A549 (cell line): Measurements from ENCODE around the gene PMPCA. TPM values are rescaled to one million over a fixed set of nuclear protein-coding genes. Genes with fewer than 3 reads are reported as not detected.

ENCODE experiments used
- ATAC-seq, 2 experiments: fragments of 200-7000 bp in 1 of 2; fragments of >200 bp in 1 of 2; cut with Nextera tagmentation in 1 of 2; cut with Tn5 transposase in 1 of 2; 3 replicates each; pipeline versions ENCODE4 v1.8.0 to v1.9.1; 2018 to 2020; ENCODE audit warnings: mild to moderate bottlenecking in 1 of 2, moderate library complexity in 1 of 2
- CTCF ChIA-PET: fragments of 300-600 bp; sonication (Branson Sonifier 250); formaldehyde crosslinking; extraction: SDS; loops from one replicate; lab custom pipeline; 2021; ENCODE audit warnings: antibody characterized with exemption, inconsistent platforms; lab: Yijun Ruan, JAX
- POLR2A ChIA-PET: fragments of 350-600 bp; formaldehyde crosslinking; extraction: SDS; loops from one replicate; lab custom pipeline; 2021; ENCODE audit warnings: antibody characterized with exemption, inconsistent platforms; lab: Yijun Ruan, JAX
- DNase-seq, 2 experiments: peaks; one replicate each; pipeline versions ENCODE4 v3.0.0 to v3.0.0-alpha.2; 2011 to 2016; ENCODE audit warnings: low read depth in 1 of 2, low spot score in 1 of 2
- FAIRE-seq: peaks from 2 replicates; lab custom pipeline; 2011; peaks lifted over from hg19 to GRCh38; lab: Jason Lieb, UNC
- H3K27ac ChIP-seq, 2 experiments: fragments of >200 bp; sonication (Bioruptor Twin); formaldehyde crosslinking; 3 replicates each; pipeline ENCODE4 v1.5.1; 2016 to 2017
- H3K4me1 ChIP-seq: fragments of >200 bp; sonication (Bioruptor Twin); formaldehyde crosslinking; 3 replicates; pipeline ENCODE4 v1.6.1; 2016
- H3K4me2 ChIP-seq: fragments of >200 bp; sonication (Bioruptor Twin); formaldehyde crosslinking; 3 replicates; pipeline ENCODE4 v1.6.1; 2016
- H3K4me3 ChIP-seq: fragments of >200 bp; sonication (Bioruptor Twin); formaldehyde crosslinking; 3 replicates; pipeline ENCODE4 v1.5.1; 2016
- H3K9me3 ChIP-seq: fragments of >200 bp; sonication (Bioruptor Twin); formaldehyde crosslinking; 3 replicates; pipeline ENCODE4 v1.6.1; 2016
- CEBPB ChIP-seq, 2 experiments: fragments of >200 bp in 1 of 2; sonication (Bioruptor Twin) in 1 of 2; formaldehyde crosslinking in 1 of 2; IDR thresholded peaks; 2 replicates each; pipeline ENCODE4 v1.6.1; 2012 to 2016
- CHD4 ChIP-seq: fragments of 200-600 bp; sonication (generic); IDR thresholded peaks from 2 replicates; pipeline ENCODE4 v1.6.1; 2016; ENCODE audit warnings: antibody characterized with exemption, mild to moderate bottlenecking, borderline replicate concordance
- EHF ChIP-seq: fragments of 250-450 bp; sonication (Bioruptor Pico); IDR thresholded peaks from 2 replicates; pipeline ENCODE4 v1.5.0; 2020; ENCODE audit warnings: mild to moderate bottlenecking
- ESRRA ChIP-seq: fragments of 150-350 bp; IDR thresholded peaks from 2 replicates; pipeline ENCODE4 v1.6.1; 2014; ENCODE audit warnings: mild to moderate bottlenecking, low read length, borderline replicate concordance
- HEYL ChIP-seq: fragments of 250-450 bp; sonication (Bioruptor Pico); IDR thresholded peaks from 2 replicates; pipeline ENCODE4 v1.8.0; 2021; ENCODE audit warnings: mild to moderate bottlenecking, moderate library complexity
- HOXA7 ChIP-seq: fragments of 250-450 bp; sonication (Bioruptor Pico); IDR thresholded peaks from 2 replicates; pipeline ENCODE4 v1.5.0; 2020; ENCODE audit warnings: mild to moderate bottlenecking, moderate library complexity
- HOXB13 ChIP-seq: fragments of 250-450 bp; sonication (Bioruptor Pico); IDR thresholded peaks from 2 replicates; pipeline ENCODE4 v1.5.0; 2020; ENCODE audit warnings: low read depth, mild to moderate bottlenecking, moderate library complexity
- HOXB5 ChIP-seq: fragments of 250-450 bp; sonication (Bioruptor Pico); IDR thresholded peaks from 2 replicates; pipeline ENCODE4 v1.5.0; 2020; ENCODE audit warnings: mild to moderate bottlenecking, moderate library complexity
- JUN ChIP-seq, 2 experiments: fragments of >200 bp; sonication (Bioruptor Twin); formaldehyde crosslinking; IDR thresholded peaks; 2 replicates in 1 of 2; 3 replicates in 1 of 2; pipeline ENCODE4 v1.6.1; 2016 to 2017
- JUNB ChIP-seq: fragments of >200 bp; sonication (Bioruptor Twin); formaldehyde crosslinking; IDR thresholded peaks from 2 replicates; pipeline ENCODE4 v1.6.1; 2016
- MYC ChIP-seq: IDR thresholded peaks from 2 replicates; pipeline ENCODE4 v1.6.1; 2012; ENCODE audit warnings: mild to moderate bottlenecking, inconsistent platforms, low read length, improper control_type of control experiment, borderline replicate concordance
- NPAS2 ChIP-seq: fragments of 250-450 bp; sonication (Bioruptor Pico); IDR thresholded peaks from 2 replicates; pipeline ENCODE4 v1.8.0; 2022; ENCODE audit warnings: mild to moderate bottlenecking, moderate library complexity, borderline replicate concordance
- NR3C1 ChIP-seq: fragments of >200 bp; sonication (Bioruptor Twin); formaldehyde crosslinking; IDR thresholded peaks from 3 replicates; pipeline ENCODE4 v1.6.1; 2017
- POLR2AphosphoS2 ChIP-seq: conservative IDR thresholded peaks from 2 replicates; pipeline ENCODE4 v1.6.1; 2012; ENCODE audit warnings: low read length, improper control_type of control experiment, inconsistent platforms
- RFX5 ChIP-seq: fragments of 450-650 bp; IDR thresholded peaks from 2 replicates; pipeline ENCODE4 v1.7.1; 2014; ENCODE audit warnings: antibody characterized with exemption, mild to moderate bottlenecking, moderate library complexity
- SREBF2 ChIP-seq: fragments of 450-650 bp; IDR thresholded peaks from 2 replicates; pipeline ENCODE4 v1.6.1; 2014; ENCODE audit warnings: mild to moderate bottlenecking, moderate library complexity
- WGBS: methylation state at CpG from one replicate; pipeline ENCODE4 v1.1.6; 2017; ENCODE audit errors: missing lambda C conversion rate; 5-methylcytosine and 5-hydroxymethylcytosine counted together
- polyA plus RNA-seq, 4 experiments: library from polyadenylated mRNA; depleted of rRNA in 3 of 4; stranded (reverse); fragments of >200 nt; fragmentation: RNase III in 1 of 4; extraction: RNeasy Plus Mini Kit Qiagen cat#74134 plus additional on column Dnase treatment in 1 of 4; gene quantifications; 2 replicates in 3 of 4; 3 replicates in 1 of 4; pipeline ENCODE4 v1.2.3, GENCODE V29; 2011 to 2017
- TF ChIP-seq, protein P1 (sequence below): fragments of 150-350 bp; IDR thresholded peaks from 2 replicates; pipeline ENCODE4 v1.6.1; 2014; ENCODE audit warnings: low read depth, mild to moderate bottlenecking, low read length
- TF ChIP-seq, protein P2 (sequence below): fragments of 250-450 bp; sonication (Bioruptor Pico); IDR thresholded peaks from 2 replicates; pipeline ENCODE4 v1.5.0; 2020; ENCODE audit warnings: low read depth, mild to moderate bottlenecking, moderate library complexity
- TF ChIP-seq, protein P3 (sequence below): IDR thresholded peaks from 2 replicates; pipeline ENCODE4 v1.6.1; 2012
- TF ChIP-seq, protein P4 (sequence below): fragments of >200 bp; sonication (Bioruptor Twin); formaldehyde crosslinking; IDR thresholded peaks from 3 replicates; pipeline ENCODE4 v1.6.1; 2016
- TF ChIP-seq, protein P5 (sequence below): fragments of >200 bp; sonication (Bioruptor Twin); formaldehyde crosslinking; IDR thresholded peaks from 3 replicates; pipeline ENCODE4 v1.5.1; 2016

PMPCA gene
- polyA plus RNA-seq, 2 of the 4 experiments (the other 2 are of a cell fraction), result 71.1 to 89.2 TPM

DNA sequence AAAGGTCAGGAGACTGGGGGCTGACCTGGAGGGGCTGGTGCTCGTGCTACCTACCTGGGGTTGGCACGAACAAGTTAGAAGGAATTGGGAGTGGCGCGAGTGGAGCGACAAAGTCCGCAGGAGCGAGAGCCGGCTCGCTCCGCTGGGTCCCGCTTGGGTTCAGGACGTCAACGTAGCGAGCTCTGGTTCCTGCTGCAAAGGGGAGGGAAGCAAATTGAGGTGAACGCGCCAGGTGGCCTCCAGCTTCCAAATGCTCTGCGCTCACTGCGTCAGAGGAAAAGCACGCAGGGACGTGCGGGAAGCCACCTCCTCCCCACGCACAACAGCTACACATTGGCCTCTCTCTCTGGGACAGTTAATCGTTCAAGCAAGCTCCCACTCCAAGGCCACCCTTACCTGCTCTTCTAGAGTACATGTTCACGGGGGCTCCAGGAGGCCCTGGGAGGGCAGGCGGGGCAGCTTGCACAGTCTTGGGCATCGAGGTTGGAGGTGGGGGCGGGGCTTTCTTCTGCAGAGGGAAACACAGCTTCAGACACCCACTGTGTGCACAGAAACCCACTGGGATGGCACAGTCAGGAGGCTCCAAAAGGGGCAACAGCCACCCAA is 36.8 kb downstream of the PMPCA start (continued):
- no peak for TF ChIP-seq SREBF2

DNA sequence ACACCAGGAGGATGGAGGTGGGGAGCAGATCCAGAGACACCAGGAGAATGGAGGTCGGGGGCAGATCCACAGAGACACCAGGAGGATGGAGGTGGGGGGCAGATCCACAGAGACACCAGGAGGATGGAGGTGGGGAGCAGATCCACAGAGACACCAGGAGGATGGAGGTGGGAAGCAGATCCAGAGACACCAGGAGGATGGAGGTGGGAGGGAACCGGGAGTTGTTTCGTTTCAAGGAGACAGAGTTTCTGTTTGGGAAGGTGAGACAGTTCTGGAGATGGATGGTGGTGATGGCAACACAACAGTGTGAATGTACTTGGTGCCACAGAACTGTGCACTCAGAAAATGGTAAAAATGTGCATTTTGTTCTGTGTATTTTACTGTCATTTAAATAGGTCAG is 38.2 kb downstream of the PMPCA start:
- no peak overlapping the region for H3K4me3 ChIP-seq
- ChIA-PET POLR2A (no interaction called here), CTCF (interaction anchor here (1.8 to 2.3 kb wide), 2 partner anchors 8 to 40 kb away, joined by 5 to 11 read pairs; no protein-coding TSS in a partner anchor)
- H3K4me1 ChIP-seq, result no peaks in the 10 kb centered on the region
- TF ChIP-seq MYC (no peak), RFX5 (no peak), ESRRA (no peak), CEBPB (IDR thresholded peaks at IDR 0.05) (no peak), HOXB13 (CRISPR knock-in tag) (no peak), HOXA7 (CRISPR knock-in tag) (no peak), POLR2AphosphoS2 (no peak), JUNB (no peak), HEYL (CRISPR knock-in tag) (no peak), JUN (IDR thresholded peaks at IDR 0.05) (no peak), EHF (CRISPR knock-in tag) (no peak), HOXB5 (CRISPR knock-in tag) (no peak), NPAS2 (CRISPR knock-in tag) (no peak), CHD4 (no peak)
- TF ChIP-seq, protein P1, sequence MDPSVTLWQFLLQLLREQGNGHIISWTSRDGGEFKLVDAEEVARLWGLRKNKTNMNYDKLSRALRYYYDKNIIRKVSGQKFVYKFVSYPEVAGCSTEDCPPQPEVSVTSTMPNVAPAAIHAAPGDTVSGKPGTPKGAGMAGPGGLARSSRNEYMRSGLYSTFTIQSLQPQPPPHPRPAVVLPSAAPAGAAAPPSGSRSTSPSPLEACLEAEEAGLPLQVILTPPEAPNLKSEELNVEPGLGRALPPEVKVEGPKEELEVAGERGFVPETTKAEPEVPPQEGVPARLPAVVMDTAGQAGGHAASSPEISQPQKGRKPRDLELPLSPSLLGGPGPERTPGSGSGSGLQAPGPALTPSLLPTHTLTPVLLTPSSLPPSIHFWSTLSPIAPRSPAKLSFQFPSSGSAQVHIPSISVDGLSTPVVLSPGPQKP, result no peak
- TF ChIP-seq, protein P2, sequence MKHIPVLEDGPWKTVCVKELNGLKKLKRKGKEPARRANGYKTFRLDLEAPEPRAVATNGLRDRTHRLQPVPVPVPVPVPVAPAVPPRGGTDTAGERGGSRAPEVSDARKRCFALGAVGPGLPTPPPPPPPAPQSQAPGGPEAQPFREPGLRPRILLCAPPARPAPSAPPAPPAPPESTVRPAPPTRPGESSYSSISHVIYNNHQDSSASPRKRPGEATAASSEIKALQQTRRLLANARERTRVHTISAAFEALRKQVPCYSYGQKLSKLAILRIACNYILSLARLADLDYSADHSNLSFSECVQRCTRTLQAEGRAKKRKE, result no peak
- TF ChIP-seq, protein P3, sequence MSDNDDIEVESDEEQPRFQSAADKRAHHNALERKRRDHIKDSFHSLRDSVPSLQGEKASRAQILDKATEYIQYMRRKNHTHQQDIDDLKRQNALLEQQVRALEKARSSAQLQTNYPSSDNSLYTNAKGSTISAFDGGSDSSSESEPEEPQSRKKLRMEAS, result no peak
- TF ChIP-seq, protein P4, sequence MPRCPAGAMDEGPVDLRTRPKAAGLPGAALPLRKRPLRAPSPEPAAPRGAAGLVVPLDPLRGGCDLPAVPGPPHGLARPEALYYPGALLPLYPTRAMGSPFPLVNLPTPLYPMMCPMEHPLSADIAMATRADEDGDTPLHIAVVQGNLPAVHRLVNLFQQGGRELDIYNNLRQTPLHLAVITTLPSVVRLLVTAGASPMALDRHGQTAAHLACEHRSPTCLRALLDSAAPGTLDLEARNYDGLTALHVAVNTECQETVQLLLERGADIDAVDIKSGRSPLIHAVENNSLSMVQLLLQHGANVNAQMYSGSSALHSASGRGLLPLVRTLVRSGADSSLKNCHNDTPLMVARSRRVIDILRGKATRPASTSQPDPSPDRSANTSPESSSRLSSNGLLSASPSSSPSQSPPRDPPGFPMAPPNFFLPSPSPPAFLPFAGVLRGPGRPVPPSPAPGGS, result no peak
- no peak overlapping the region for H3K4me2 ChIP-seq
- no peak for DNase-seq
- WGBS, result 88% methylated on average over 3 of the region's 3 CpGs
- no peaks in the 10 kb centered on the region for H3K9me3 ChIP-seq
- FAIRE-seq, result no peak
- no peak overlapping the region for H3K27ac ChIP-seq
- no peak for ATAC-seq

DNA sequence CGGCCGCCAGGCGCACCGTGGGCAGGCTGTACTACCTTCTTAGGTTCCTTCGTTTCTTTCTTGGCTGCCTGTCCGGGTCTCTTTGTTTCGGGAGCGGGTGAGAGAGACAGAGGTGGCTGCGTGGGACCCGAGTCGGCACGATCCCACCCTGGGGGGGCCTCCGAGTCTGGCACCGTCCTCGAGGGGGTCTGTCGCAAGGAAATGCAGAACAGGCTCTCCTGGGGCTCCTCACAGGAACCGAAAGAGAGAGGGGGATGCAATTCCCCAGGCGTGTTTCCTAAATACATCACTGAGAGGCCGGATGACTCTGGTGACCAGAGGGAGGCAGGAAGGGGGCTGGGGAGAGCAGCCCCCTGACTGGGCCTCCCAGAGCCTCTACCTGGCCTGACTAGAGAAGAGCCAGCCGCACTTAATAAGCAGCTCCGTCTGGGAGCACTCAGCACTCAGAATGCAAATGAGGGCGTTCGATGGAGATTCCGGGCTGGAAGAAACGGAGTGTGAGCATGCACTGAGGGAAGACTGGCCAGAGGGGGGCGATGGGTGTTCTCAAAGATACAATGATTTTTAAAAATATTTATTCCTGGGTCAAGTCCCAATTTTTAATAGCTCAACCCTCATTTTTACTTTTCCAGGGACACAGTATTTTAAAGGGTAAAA is 40.9 kb downstream of the PMPCA start:
- ATAC-seq (no peak), DNase-seq (no peak), FAIRE-seq (no peak)
- POLR2A ChIA-PET, result no interaction called here
- H3K4me2 ChIP-seq, result no peak overlapping the region
- WGBS, result 96% methylated on average over 25 of the region's 26 CpGs
- no peak overlapping the region for H3K4me3 ChIP-seq
- CTCF ChIA-PET, result interaction anchor here (0.9 to 1.1 kb wide), 2 partner anchors 9 to 11 kb away, joined by 4 read pairs; no protein-coding TSS in a partner anchor
- no peaks in the 10 kb centered on the region for H3K4me1 ChIP-seq
- H3K27ac ChIP-seq, result no peak overlapping the region
- no peaks in the 10 kb centered on the region for H3K9me3 ChIP-seq
- TF ChIP-seq, protein P5, sequence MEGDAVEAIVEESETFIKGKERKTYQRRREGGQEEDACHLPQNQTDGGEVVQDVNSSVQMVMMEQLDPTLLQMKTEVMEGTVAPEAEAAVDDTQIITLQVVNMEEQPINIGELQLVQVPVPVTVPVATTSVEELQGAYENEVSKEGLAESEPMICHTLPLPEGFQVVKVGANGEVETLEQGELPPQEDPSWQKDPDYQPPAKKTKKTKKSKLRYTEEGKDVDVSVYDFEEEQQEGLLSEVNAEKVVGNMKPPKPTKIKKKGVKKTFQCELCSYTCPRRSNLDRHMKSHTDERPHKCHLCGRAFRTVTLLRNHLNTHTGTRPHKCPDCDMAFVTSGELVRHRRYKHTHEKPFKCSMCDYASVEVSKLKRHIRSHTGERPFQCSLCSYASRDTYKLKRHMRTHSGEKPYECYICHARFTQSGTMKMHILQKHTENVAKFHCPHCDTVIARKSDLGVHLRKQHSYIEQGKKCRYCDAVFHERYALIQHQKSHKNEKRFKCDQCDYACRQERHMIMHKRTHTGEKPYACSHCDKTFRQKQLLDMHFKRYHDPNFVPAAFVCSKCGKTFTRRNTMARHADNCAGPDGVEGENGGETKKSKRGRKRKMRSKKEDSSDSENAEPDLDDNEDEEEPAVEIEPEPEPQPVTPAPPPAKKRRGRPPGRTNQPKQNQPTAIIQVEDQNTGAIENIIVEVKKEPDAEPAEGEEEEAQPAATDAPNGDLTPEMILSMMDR, result 0 out of 3 replicates have a peak, but pooled peaks have one; percentile 5
- no peak for TF ChIP-seq NR3C1
